SW480 (cell line): ENCODE data around the gene BAK1.
"Not testable (repeated sequence)": the region's sequence is repeated elsewhere in the genome, so short reads cannot be mapped to it uniquely, and the experiment has no call there.

Experiments
- DNase-seq: peaks from one replicate; pipeline ENCODE4 v3.0.0-alpha.2; 2016; ENCODE audit warnings: low spot score

BAK1 gene

DNA sequence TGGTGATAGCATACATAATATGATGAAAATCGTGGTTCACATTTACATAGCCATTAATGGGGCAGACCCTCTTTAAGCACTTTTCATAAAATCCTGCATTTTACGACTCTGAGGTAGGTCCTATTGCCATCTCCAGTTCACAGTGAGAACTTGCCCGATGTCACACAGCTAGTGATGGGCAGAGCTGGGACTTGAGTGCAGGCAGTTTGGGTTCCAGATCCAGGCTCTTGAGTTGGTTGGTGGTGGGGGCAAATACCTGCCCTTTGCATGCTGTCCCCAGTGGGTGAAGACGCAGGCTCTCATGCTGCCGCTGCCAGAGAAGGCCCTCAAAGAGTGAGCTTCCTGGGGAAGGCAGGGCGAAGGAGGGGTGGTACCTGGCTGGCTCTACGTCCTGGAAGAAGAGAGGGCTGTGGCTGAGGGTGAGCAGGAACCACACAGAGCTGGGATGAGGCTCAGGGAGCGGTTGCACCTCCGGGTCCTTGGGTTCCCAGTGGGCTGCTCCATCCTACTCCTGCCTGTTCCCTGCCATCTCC is 6.1 kb upstream of the BAK1 start:
- no peak for DNase-seq

- peak; percentile 66 for DNase-seq
Observed at GRCh38 chr6:33585403-33586107, 5.5 kb upstream of the BAK1 start.

DNA sequence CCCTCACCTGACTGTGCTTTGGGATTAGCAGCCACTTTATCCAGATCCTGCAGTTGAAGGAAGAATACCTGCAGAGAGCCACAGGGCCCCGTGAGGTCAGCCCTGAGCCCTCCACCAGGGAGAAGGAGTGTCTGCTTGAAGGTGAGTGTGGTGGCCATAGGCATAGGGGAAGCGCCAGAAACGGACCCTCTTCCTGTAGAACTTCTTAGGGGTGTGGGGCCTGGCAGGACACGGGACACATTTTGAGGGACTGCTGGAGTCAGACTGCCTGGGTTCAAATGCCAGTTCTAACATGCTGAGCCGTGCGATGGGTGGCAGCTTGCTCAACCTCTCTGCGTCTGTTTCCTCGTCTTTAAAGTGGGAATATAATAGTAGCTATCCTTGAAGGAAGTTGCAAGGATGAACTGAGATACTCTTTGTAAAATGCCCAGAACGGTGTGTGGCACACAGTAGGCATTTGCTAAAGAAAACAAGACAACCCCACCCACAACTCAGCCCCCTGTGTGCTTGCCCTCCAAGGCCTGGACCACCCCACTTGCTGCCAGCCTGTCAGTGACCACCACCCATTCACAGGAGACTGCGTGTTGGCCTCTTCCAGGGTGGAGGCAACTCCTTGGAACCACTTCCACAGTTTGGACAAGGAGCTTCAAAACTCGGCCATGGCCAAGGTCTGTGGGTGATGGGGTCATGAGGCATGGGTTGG is 4.8 kb upstream of the BAK1 start:
- DNase-seq = no peak

- DNase-seq = no peak
Observed at GRCh38 chr6:33583591-33584155, 3.6 kb upstream of the BAK1 start.

- DNase-seq = no peak
Observed at GRCh38 chr6:33581186-33581585, 1.1 kb upstream of the BAK1 start.

DNA sequence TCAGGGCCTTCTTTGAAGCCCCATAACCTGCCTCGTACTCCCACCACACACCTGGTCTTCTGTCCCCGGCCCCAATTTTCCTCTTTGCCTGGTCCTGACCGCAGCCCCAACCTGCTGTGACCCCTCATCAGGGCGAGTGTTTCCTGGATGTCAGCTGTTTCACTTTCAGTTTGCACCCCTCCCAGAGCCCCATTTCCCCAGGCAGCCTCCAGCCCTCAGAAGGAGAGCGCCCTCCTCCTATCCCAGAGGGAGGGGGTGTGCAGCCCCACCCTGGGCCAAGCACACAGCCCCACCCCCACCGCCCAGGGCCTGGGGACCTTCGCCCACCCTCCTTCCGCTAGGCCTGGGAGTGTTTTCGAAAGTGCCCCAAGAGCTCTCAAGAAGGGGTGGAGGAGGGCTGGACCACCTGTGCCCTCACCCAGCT is 1.5 kb downstream of the BAK1 start:
- no peak for DNase-seq

DNA sequence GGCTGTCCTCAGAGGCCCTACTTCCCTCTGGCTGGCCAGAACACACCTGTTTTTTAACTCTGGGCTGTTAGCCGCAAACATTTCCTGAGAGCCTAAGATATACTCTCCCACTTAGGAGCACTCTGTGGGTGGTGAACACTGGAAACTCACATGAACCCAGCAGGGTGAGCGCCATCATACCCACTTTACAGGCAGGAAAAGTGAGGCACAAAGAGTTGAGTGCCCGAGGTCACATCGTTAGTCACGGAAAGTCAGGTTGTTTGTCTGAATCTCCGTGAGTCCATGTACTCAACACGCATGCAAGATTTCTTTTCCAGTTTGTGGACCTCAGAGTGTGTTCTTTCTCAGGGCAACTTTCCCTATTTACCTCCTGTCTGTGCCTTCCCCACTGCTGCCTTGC is 1.9 kb downstream of the BAK1 start:
- no peak for DNase-seq

- no peak for DNase-seq
Observed at GRCh38 chr6:33577718-33578117, 2.4 kb downstream of the BAK1 start.

DNA sequence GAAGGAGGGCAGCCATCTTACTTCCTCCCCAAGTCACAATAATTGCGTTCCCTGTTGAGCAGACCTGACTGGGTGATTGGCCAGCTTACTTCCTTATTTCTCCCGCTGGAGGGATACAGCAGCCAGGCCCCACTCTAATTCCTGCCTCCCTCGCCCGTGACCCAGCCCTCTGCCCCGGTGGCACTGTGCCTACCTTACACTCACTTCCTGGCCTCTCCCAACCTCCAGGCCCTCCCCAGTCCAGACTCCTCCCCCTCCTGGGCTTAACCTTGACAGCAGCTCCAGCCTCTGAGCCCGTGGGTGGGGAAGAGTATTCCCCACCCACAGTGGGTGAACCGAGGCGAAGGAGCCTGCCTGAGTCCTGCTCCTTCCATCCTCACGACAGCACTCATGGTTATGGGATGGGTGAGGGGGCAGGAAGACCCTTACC is 3.0 kb downstream of the BAK1 start:
- no peak for DNase-seq

- no peak for DNase-seq
Observed at GRCh38 chr6:33576668-33577067, 3.4 kb downstream of the BAK1 start.

- DNase-seq = no peak
Observed at GRCh38 chr6:33575211-33575610, 4.9 kb downstream of the BAK1 start.

GRCh38 chr6:33571637-33572316 is 8.3 kb downstream of the BAK1 start:
- DNase-seq = no peak

DNA sequence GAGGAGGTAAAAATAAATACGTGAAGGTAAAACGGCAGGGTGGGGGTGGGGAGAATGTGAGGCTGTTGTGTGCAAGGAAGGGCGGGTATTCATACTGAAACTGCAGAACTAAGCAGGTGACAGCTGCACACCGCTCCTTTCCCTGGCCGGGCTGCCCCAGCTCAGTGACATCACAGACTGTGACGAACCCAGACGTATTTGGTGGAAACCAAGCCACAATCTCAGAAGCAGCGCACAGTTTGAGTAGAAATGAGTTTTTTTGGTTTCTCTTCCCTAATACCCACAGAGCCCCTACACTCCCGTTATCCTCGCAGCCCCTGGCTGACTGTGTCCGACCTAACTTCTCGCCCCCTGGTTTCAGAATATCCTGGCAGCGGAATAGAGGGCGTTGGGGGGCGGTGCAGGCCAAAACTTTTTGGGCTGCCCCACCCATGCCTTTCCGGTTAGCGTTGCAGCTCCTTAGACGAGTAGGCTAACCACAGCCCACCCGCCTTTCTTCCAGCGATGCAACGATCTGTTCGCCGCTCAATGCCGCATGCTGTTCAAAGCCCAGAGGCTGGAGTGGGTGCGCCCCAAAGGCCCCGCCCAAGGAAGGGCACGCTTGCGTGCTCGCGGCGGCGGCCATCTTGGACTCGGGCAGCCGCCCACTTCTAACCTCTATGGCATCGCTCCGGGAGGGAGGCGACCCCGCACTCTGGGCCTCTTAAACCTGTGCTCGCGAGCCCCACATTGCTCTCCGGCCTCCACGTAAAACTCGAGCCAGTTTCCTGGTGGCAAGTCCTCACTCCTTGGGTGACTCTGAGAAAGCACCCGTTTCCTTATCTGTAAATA is 9.1 kb downstream of the BAK1 start:
- DNase-seq = peak; percentile 76

- DNase-seq = no peak
Observed at GRCh38 chr6:33568826-33569570, 11.1 kb downstream of the BAK1 start.

GRCh38 chr6:33567836-33568235 is 12.2 kb downstream of the BAK1 start:
- no peak for DNase-seq

DNA sequence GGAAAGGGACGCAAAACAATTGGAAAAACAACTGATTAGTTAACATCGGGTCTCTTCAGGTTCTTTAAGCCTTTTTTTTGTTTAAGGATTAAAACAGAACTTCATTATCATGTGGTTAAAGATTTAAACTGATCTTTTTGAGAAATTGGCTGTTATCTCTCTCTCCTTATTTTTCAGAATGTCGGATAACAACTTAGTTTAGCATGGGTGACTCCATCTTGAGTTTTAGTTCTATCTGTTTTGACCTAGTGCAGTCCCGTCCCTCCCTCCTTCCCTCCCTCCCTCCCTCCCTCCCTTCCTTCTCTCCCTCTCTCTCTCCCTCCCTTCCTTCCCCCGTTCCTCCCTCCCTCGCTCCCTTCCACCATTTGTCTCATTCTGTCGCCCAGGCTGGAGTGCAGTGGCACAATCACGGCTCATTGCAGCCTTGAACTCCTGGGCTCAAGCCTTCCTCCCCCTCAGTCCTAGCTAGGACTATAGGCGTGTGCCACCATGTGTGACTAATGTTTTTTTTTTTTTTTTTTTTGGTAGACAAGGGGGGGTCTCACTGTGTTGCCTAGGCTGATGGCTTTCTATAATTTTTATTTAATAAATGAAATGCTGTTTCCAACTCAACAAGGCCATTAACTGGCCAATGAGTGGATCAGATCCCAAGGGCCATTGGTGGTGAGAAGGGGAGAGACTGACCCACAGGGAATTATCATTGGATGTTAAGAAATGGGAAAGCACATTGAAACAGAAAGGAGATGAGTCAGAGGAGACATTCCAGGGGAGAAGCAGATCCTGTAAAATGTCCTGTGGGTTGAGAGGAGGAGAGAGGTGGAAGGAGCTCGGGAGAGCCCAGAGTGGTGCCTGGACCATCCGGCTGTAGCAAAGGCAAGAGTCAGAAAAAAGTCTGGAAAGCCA is 13.6 kb downstream of the BAK1 start:
- DNase-seq = peak; percentile 39

GRCh38 chr6:33558801-33559200 is 21.3 kb downstream of the BAK1 start:
- DNase-seq = no peak

GRCh38 chr6:33557376-33557775 is 22.7 kb downstream of the BAK1 start:
- no peak for DNase-seq

DNA sequence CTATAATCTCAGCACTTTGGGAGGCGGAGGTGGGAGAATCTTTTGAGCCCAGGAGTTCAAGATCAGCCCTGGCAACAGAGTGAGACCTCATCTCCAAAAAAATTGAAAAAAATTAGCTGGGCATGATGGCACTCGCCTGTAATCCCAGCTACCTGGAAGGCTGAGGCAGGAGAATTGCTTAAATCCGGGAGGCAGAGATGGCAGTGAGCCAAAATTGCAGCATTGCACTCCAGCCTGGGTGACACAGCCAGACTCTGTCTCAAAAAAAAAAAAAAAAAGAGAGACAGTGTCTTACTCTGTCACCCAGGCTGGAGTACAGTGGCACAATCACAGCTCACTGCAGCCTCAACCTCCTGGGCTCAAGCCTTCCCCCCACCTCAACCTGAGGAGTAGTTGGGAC is 27.2 kb downstream of the BAK1 start:
- not testable (repeated sequence) for DNase-seq

DNA sequence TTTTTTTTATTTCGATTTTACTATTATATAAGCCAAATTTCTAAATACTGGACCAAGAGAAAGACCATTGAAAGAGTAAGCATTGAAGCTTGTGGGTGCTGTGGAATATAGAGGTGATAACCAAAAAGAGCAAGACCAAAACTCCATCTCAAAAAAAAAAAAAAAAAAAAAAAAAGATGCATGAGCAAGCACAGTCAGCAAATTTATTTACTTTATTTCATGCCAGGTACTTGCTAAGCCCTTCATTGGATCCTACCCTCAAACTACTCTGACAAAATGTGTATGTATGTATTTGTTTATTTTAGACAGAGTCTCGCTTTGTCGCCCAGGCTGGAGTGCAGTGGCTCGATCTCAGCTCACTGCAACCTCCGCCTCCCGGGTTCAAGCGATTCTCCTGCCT is 27.8 kb downstream of the BAK1 start:
- no peak for DNase-seq
